Measurements from ENCODE around the gene HGF. TPM values are rescaled to one million over a fixed set of nuclear protein-coding genes. Genes with fewer than 3 reads are reported as not detected.

HGF gene
- total RNA-seq, 1 donor from 2014 or later = not detected

GRCh38 chr7:81672872-81673271 is 97.0 kb downstream of the HGF start:
- DNase-seq (ENCODE audit: low read depth) = no peak
- Histone ChIP-seq H3K36me3 (ENCODE audit: control insufficient read depth, insufficient read depth, low read length) (no peaks in the 10 kb centered on the region), H3K27me3 (ENCODE audit: control insufficient read depth, insufficient read depth, low read length) (no peaks in the 10 kb centered on the region), H3K4me3 (ENCODE audit: low read depth, low read length) (no peak overlapping the region)
- TF ChIP-seq CTCF (IDR thresholded peaks at IDR 0.05; ENCODE audit: insufficient read depth, low read length, poor library complexity, severe bottlenecking) = no peak

- no peak for TF ChIP-seq CTCF (IDR thresholded peaks at IDR 0.05; ENCODE audit: insufficient read depth, low read length, poor library complexity, severe bottlenecking)
- H3K27me3 ChIP-seq (ENCODE audit: control insufficient read depth, insufficient read depth, low read length) = no peaks in the 10 kb centered on the region
- no peaks in the 10 kb centered on the region for H3K36me3 ChIP-seq (ENCODE audit: control insufficient read depth, insufficient read depth, low read length)
- H3K4me3 ChIP-seq (ENCODE audit: low read depth, low read length) = no peak overlapping the region
- no peak for DNase-seq (ENCODE audit: low read depth)
These were observed 100.3 kb downstream of the HGF start for GRCh38 chr7:81669476-81670105.

GRCh38 chr7:81666209-81666608 is 103.6 kb downstream of the HGF start:
- Histone ChIP-seq H3K27me3 (ENCODE audit: control insufficient read depth, insufficient read depth, low read length) (no peaks in the 10 kb centered on the region), H3K4me3 (ENCODE audit: low read depth, low read length) (no peak overlapping the region), H3K36me3 (ENCODE audit: control insufficient read depth, insufficient read depth, low read length) (no peaks in the 10 kb centered on the region)
- no peak for DNase-seq (ENCODE audit: low read depth)
- TF ChIP-seq CTCF (IDR thresholded peaks at IDR 0.05; ENCODE audit: insufficient read depth, low read length, poor library complexity, severe bottlenecking) = no peak

GRCh38 chr7:81665236-81665635 is 104.6 kb downstream of the HGF start:
- Histone ChIP-seq H3K36me3 (ENCODE audit: control insufficient read depth, insufficient read depth, low read length) (no peaks in the 10 kb centered on the region), H3K4me3 (ENCODE audit: low read depth, low read length) (no peak overlapping the region), H3K27me3 (ENCODE audit: control insufficient read depth, insufficient read depth, low read length) (no peaks in the 10 kb centered on the region)
- DNase-seq (ENCODE audit: low read depth) = no peak
- TF ChIP-seq CTCF (IDR thresholded peaks at IDR 0.05; ENCODE audit: insufficient read depth, low read length, poor library complexity, severe bottlenecking) = no peak

- no peaks in the 10 kb centered on the region for H3K36me3 ChIP-seq (ENCODE audit: control insufficient read depth, insufficient read depth, low read length)
- no peaks in the 10 kb centered on the region for H3K27me3 ChIP-seq (ENCODE audit: control insufficient read depth, insufficient read depth, low read length)
- no peak for TF ChIP-seq CTCF (IDR thresholded peaks at IDR 0.05; ENCODE audit: insufficient read depth, low read length, poor library complexity, severe bottlenecking)
- no peak overlapping the region for H3K4me3 ChIP-seq (ENCODE audit: low read depth, low read length)
- DNase-seq (ENCODE audit: low read depth) = no peak
These were observed 105.5 kb downstream of the HGF start for GRCh38 chr7:81664304-81664703.

GRCh38 chr7:81662531-81662930 is 107.3 kb downstream of the HGF start:
- Histone ChIP-seq H3K4me3 (ENCODE audit: low read depth, low read length) (no peak overlapping the region), H3K36me3 (ENCODE audit: control insufficient read depth, insufficient read depth, low read length) (no peaks in the 10 kb centered on the region), H3K27me3 (ENCODE audit: control insufficient read depth, insufficient read depth, low read length) (no peaks in the 10 kb centered on the region)
- TF ChIP-seq CTCF (IDR thresholded peaks at IDR 0.05; ENCODE audit: insufficient read depth, low read length, poor library complexity, severe bottlenecking) = no peak
- DNase-seq (ENCODE audit: low read depth) = no peak

Data from kidney epithelial cell (primary cell).